Left lobe of liver (tissue), 2 donors: ENCODE results near the gene CRABP2. TPM values are rescaled to one million over a fixed set of nuclear protein-coding genes. Genes with fewer than 3 reads are reported as not detected.

Experiments used
- ATAC-seq: fragments of 200-7000 bp; cut with Tn5 transposase; one replicate; pipeline ENCODE4 v1.9.1; 2020; ENCODE audit warnings: mild to moderate bottlenecking, moderate library complexity
- DNase-seq: peaks from one replicate; pipeline ENCODE4 v3.0.0-alpha.2; 2020; ENCODE audit warnings: low spot score
- total RNA-seq: library from RNA; stranded (reverse); gene quantifications from one replicate; pipeline ENCODE4 v1.2.1, GENCODE V29; 2021
- donor health status: DM: no; HTN: no; CAD: no; lungs with moderate emphysema.
- donor health status: DM: no; HTN: yes; CAD: no.

The CRABP2 gene
- total RNA-seq, 1 donor from 2014 or later = 0.33 TPM

- DNase-seq = no peak
- ATAC-seq = no peak
Measured at GRCh38 chr1:156742801-156743200, 37.4 kb upstream of the CRABP2 start.

GRCh38 chr1:156742017-156742416 is 36.6 kb upstream of the CRABP2 start:
- no peak for ATAC-seq
- no peak for DNase-seq

- DNase-seq (no peak), ATAC-seq (no peak)
Measured at GRCh38 chr1:156741481-156741983, 36.1 kb upstream of the CRABP2 start.

GRCh38 chr1:156740741-156741480 is 35.5 kb upstream of the CRABP2 start, which contains the start of gene MRPL24:
TSS of gene MRPL24 (minus strand) at chr1:156741088. CDS start at chr1:156738704, 2,384 bp downstream.
- peak; percentile 89 for ATAC-seq
- DNase-seq = peak; percentile 99

GRCh38 chr1:156740237-156740740 is 34.9 kb upstream of the CRABP2 start:
- DNase-seq = no peak
- no peak for ATAC-seq

GRCh38 chr1:156738916-156739315 is 33.5 kb upstream of the CRABP2 start:
- no peak for ATAC-seq
- no peak for DNase-seq

GRCh38 chr1:156738407-156738806 is 33.0 kb upstream of the CRABP2 start:
- no peak for DNase-seq
- no peak for ATAC-seq

GRCh38 chr1:156733989-156734584 is 28.7 kb upstream of the CRABP2 start:
- ATAC-seq (no peak), DNase-seq (no peak)

- DNase-seq (peak; percentile 96), ATAC-seq (peak; percentile 87)
Measured at GRCh38 chr1:156728599-156729462, 23.4 kb upstream of the CRABP2 start, which contains the start of gene ISG20L2. TSS of gene ISG20L2 (minus strand) at chr1:156728766. CDS start at chr1:156727652, 1,114 bp downstream.

GRCh38 chr1:156727926-156728598 is 22.7 kb upstream of the CRABP2 start, which contains the start of gene METTL25B:
TSS of gene METTL25B (plus strand) at chr1:156728469. CDS start at chr1:156729105, 636 bp downstream.
- DNase-seq (peak; percentile 88), ATAC-seq (peak; percentile 79)

GRCh38 chr1:156727492-156727891 is 22.1 kb upstream of the CRABP2 start:
- no peak for ATAC-seq

GRCh38 chr1:156726549-156727226 is 21.3 kb upstream of the CRABP2 start:
- ATAC-seq (no peak), DNase-seq (no peak)

More at GRCh38 chr1:156727492-156727891, 22.1 kb upstream of the CRABP2 start:
- no peak for DNase-seq

GRCh38 chr1:156725683-156726280 is 20.4 kb upstream of the CRABP2 start:
- DNase-seq (peak; percentile 88), ATAC-seq (peak; percentile 83)

- DNase-seq (no peak), ATAC-seq (no peak)
Measured at GRCh38 chr1:156721535-156721934, 16.2 kb upstream of the CRABP2 start.

GRCh38 chr1:156721131-156721530 is 15.7 kb upstream of the CRABP2 start:
- no peak for DNase-seq
- no peak for ATAC-seq

GRCh38 chr1:156717351-156717750 is 12.0 kb upstream of the CRABP2 start:
- ATAC-seq (no peak), DNase-seq (no peak)

- DNase-seq (no peak), ATAC-seq (no peak)
Measured at GRCh38 chr1:156714830-156715229, 9.4 kb upstream of the CRABP2 start.

GRCh38 chr1:156712626-156713025 is 7.2 kb upstream of the CRABP2 start:
- no peak for ATAC-seq
- no peak for DNase-seq
